Transverse colon (tissue), 4 donors: ENCODE measurements around the gene CPNE4.

ENCODE experiments used
- EP300 ChIP-seq: sonication (generic); formaldehyde crosslinking; IDR thresholded peaks from one replicate; pipeline ENCODE4 v1.6.1; 2017; ENCODE audit warnings: antibody characterized with exemption, low read depth
- POLR2A ChIP-seq: fragments of 450-650 bp; IDR thresholded peaks from one replicate; pipeline ENCODE4 v1.6.1; 2016; ENCODE audit warnings: antibody characterized with exemption, mild to moderate bottlenecking, moderate library complexity
- POLR2AphosphoS5 ChIP-seq, 3 donors: sonication (generic); formaldehyde crosslinking; IDR thresholded peaks; one replicate each; pipeline ENCODE4 v1.6.1; 2016; ENCODE audit warnings: antibody characterized with exemption in 3 of 3
- TF ChIP-seq, protein P1 (sequence below), 5 experiments: fragments of 200-600 bp in 3 of 5; fragments of 450-650 bp in 2 of 5; sonication (generic) in 3 of 5; IDR thresholded peaks; 1 replicate in 2 of 5; 2 replicates in 3 of 5; pipeline ENCODE4 v1.5.1; 2016 to 2017; ENCODE audit warnings: antibody characterized with exemption in 5 of 5, inconsistent platforms in 3 of 5, mild to moderate bottlenecking in 2 of 5, moderate library complexity in 1 of 5

DNA sequence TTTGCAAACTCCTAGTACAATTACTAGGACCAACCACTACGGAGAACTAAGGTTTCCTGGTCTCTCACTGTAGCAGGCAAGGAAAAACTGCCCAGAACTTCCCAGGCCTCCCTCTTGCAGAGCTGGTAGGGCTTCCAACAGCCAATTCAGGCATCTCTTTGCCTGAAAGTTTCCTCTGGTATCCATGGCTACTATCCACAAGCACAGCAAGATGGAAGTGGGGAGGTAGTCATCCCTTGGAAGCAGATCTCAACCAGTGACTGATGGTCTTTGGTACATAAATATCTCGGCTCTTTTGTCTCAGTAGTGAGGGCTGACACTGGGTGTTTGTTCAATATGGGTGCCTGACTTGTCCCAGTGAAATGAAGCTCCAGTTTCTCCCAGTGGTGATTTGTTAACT is 330.7 kb downstream of the CPNE4 start:
- TF ChIP-seq POLR2A: no peak
- TF ChIP-seq, protein P1, sequence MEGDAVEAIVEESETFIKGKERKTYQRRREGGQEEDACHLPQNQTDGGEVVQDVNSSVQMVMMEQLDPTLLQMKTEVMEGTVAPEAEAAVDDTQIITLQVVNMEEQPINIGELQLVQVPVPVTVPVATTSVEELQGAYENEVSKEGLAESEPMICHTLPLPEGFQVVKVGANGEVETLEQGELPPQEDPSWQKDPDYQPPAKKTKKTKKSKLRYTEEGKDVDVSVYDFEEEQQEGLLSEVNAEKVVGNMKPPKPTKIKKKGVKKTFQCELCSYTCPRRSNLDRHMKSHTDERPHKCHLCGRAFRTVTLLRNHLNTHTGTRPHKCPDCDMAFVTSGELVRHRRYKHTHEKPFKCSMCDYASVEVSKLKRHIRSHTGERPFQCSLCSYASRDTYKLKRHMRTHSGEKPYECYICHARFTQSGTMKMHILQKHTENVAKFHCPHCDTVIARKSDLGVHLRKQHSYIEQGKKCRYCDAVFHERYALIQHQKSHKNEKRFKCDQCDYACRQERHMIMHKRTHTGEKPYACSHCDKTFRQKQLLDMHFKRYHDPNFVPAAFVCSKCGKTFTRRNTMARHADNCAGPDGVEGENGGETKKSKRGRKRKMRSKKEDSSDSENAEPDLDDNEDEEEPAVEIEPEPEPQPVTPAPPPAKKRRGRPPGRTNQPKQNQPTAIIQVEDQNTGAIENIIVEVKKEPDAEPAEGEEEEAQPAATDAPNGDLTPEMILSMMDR (IDR thresholded peaks at IDR 0.05): no peak
- no peak for TF ChIP-seq EP300
- no peak for TF ChIP-seq POLR2AphosphoS5 (IDR thresholded peaks at IDR 0.05)
